GM20000 (cell line): ENCODE measurements around the gene UGDH.

Experiments used
- DNase-seq: peaks from one replicate; pipeline ENCODE4 v3.0.0; 2012; ENCODE audit warnings: low spot score
- CTCF ChIP-seq: IDR thresholded peaks from 2 replicates; pipeline ENCODE4 v1.5.1; 2012; ENCODE audit warnings: mild to moderate bottlenecking, control low read depth; ENCODE audit errors: extremely low read depth, missing control alignments

Gene UGDH

DNA sequence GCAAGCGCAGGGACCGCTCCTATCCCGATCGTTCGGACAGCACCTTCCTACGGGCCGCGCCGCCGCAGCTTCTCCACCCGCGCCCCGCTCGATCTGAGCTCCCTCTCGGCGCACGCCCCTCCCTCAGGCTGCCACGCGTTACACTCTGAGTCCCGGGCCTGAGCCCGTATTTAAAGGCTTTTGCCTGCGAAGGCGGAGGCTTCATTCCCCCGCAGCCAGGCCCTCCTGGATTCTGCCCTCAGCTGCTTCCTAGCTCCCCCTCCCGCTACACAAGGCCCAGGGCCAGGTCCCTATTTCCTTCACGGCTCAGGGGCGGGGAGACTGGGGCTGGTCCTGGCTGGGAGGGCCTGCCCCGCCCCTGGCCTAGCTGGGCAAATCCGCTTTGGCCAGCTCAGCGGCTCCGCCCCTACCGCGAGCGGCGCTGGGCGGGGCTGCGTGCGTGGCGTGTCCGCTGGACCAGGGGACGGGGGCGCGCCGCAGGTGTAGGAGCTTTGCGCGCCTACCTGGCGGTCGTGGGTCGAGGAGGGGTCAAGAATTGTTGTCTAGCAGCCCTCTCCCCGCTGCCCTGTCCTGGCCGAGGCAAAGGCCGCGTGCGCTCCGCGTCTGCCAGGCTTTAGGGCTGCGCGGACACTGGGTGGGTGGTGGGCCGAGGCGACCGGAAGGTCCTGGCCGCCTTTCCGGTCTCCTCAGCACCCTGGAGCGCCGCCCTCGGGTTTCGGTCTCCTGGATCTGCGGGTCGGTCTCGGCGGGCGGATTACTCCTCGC is at the start of gene UGDH:
TSS of gene UGDH (minus strand) at position 144 of the 765 bp plus-strand sequence. CDS start 5,927 bp downstream, outside the sequence.
- peak; percentile 99 for DNase-seq
- peak; percentile 14 for TF ChIP-seq CTCF

GRCh38 chr4:39574946-39575345 is 47.7 kb upstream of the UGDH start:
- no peak for DNase-seq

GRCh38 chr4:39571504-39571903 is 44.3 kb upstream of the UGDH start:
- TF ChIP-seq CTCF: no peak
- DNase-seq: no peak

More at GRCh38 chr4:39574946-39575345, 47.7 kb upstream of the UGDH start:
- no peak for TF ChIP-seq CTCF

DNA sequence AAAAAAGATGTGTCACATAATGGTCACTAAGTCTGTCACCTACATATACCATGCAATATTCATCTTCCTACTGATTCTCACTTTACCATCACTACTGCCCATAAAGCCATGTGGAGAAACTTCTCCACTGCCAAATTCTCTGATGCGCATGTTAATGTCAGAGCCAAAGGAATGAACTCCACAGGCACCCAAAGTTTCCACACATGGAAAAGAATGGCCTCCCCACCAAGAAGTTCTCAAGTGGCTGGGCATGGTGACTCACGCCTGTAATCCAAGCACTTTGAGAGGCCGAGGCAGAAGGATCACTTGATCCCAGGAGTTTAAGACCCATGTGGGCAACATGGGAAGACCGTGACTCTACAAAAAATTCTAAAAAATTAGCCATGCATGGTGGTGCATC is 43.8 kb upstream of the UGDH start:
- no peak for TF ChIP-seq CTCF
- DNase-seq: no peak

DNA sequence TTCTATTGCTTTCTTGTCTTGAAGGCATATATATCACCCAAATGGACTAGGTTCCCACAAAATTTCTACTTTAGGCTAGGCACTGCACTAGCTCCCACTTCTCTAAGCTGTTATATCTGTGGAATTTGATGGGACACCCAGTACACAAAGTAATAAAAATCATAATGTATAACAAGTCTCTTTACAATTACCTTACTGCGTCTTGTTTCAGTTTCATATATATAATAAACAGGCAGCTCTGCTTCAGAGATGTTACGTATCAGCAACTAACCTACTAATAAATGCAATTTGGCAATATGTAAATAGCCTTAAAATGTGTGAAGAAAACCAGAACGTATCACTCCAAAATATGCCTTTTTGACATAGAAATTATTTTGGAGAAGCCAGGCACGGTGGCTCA is 42.0 kb upstream of the UGDH start:
- no peak for TF ChIP-seq CTCF
- DNase-seq: no peak

DNA sequence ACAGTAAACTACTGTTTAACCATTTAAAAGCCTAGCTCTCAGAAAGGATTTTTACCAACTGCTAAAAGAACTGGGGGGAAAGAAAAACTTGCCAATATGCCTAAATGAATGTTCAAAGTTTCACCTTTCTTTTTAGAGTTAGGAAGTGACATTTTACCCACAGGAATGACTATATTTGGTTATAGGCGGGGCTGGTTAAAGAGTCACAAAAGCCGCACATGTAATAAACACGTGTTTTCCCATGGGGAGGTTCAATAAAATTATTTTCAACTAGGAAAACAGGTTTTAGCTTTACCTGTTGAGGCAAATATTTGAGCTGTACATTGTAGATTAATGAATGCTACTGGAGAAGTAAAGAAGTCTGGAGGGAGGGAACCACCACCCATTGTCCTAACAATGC is 41.6 kb upstream of the UGDH start:
- DNase-seq: peak; percentile 48
- TF ChIP-seq CTCF: no peak

- no peak for DNase-seq
- TF ChIP-seq CTCF: no peak
These were observed 38.8 kb upstream of the UGDH start for GRCh38 chr4:39565878-39566600.
